ENCODE data around the gene PIP5K1C.

DNA sequence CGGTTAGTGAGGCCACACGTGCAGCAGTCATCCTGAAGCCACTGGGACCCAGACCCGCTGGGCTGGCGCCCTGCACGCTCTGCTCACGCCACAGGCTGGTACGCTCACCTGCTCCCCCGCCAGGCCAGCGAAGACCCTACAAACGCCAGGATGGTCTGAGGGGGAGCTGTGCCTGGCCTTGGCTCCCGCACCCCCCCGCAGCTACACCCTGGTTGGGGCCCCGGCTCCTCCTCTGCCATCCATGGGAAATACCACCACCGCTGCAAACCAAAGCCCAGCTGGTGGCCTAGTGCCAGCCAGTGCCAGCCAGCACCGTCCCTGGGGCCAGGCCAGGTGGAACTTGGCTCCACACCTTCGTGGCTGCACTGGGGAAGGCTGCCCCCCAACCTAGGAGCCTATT is 50.4 kb downstream of the PIP5K1C start:
- TF ChIP-seq, protein P1, sequence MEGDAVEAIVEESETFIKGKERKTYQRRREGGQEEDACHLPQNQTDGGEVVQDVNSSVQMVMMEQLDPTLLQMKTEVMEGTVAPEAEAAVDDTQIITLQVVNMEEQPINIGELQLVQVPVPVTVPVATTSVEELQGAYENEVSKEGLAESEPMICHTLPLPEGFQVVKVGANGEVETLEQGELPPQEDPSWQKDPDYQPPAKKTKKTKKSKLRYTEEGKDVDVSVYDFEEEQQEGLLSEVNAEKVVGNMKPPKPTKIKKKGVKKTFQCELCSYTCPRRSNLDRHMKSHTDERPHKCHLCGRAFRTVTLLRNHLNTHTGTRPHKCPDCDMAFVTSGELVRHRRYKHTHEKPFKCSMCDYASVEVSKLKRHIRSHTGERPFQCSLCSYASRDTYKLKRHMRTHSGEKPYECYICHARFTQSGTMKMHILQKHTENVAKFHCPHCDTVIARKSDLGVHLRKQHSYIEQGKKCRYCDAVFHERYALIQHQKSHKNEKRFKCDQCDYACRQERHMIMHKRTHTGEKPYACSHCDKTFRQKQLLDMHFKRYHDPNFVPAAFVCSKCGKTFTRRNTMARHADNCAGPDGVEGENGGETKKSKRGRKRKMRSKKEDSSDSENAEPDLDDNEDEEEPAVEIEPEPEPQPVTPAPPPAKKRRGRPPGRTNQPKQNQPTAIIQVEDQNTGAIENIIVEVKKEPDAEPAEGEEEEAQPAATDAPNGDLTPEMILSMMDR (IDR thresholded peaks at IDR 0.05), result no peak
- TF ChIP-seq EZH2 (IDR thresholded peaks at IDR 0.05; ENCODE audit: borderline replicate concordance, insufficient read depth, low read depth, low read length, poor library complexity, severe bottlenecking), result no peak

Measured in B cell (primary cell).